CD4-positive, alpha-beta T cell treated with Interleukin-6 at 100 ng/mL for 8 hours (primary cell): ENCODE measurements around the gene SLC17A1.

Source experiments
- DNase-seq: peaks from one replicate; pipeline ENCODE4 v3.0.0-alpha.2; 2020; ENCODE audit warnings: mixed read lengths, low spot score

SLC17A1 gene

GRCh38 chr6:25832670-25833069 is 818 bp upstream of the SLC17A1 start:
- no peak for DNase-seq

GRCh38 chr6:25832307-25832662 is 433 bp upstream of the SLC17A1 start:
- no peak for DNase-seq

GRCh38 chr6:25830458-25830857 is 1.4 kb downstream of the SLC17A1 start:
- DNase-seq = no peak

GRCh38 chr6:25829375-25829774 is 2.5 kb downstream of the SLC17A1 start:
- no peak for DNase-seq

GRCh38 chr6:25821341-25821740 is 10.5 kb downstream of the SLC17A1 start:
- no peak for DNase-seq

- no peak for DNase-seq
Measured at GRCh38 chr6:25816252-25816651, 15.6 kb downstream of the SLC17A1 start.

- no peak for DNase-seq
Measured at GRCh38 chr6:25815194-25815593, 16.7 kb downstream of the SLC17A1 start.

- no peak for DNase-seq
Measured at GRCh38 chr6:25804804-25805203, 27.0 kb downstream of the SLC17A1 start.

DNA sequence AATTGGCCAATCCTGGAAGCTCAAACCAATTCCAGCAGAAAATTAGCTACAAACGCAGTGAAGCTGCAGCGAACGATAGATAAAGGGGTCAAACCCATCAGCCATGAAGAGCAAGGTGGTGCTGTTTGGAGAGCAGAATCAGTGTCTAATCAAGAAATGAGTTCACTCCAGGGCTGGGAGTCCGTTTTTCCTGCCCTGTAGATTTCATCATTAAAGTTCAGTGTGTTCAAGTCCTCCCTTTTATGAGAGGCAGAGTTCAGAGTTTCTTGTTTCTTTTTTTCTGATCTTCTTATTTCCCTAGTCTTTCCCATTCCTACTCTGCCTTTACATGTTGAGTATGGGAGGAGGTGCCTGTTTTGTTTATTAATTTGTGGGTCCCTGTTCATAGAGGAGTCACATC is 30.4 kb downstream of the SLC17A1 start:
- no peak for DNase-seq

- DNase-seq = no peak
Measured at GRCh38 chr6:25794784-25795183, 37.1 kb downstream of the SLC17A1 start.

DNA sequence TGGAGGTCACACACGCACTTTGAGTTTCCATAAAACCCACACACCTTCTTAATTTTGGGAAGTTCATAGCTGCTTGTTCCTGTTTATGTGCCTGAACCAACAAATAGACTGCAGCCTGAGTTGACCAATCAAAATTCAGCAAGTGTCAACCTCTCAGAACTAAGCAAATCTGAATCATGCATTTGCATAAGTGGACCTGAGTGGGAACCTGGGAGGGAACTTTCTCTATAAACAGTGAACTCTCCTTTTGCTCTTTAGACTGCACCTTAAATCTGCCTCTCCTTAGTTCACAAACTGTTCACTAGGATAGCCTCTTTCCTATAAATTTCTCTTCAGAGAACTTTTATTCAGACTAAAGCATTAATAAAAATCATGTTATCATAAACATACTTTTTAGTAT is 37.9 kb downstream of the SLC17A1 start:
- no peak for DNase-seq

DNA sequence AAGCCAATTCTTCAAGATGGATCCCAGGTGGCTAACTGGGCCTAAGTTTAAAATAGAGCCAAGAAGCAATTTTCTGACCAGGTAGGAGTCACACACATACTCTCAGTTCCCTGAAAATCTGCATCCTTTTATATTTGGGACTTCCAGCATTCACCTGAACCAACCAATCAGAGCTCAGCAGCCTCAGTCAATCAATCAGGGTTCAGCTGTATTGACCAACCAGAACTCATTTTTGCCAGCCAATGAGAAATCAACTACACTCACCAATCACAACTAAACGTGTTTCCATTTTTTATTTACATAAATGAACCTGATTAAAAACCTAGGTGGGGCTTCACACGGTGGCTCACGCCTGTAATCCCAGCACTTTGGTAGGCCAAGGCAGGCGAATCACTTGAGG is 39.8 kb downstream of the SLC17A1 start:
- no peak for DNase-seq

DNA sequence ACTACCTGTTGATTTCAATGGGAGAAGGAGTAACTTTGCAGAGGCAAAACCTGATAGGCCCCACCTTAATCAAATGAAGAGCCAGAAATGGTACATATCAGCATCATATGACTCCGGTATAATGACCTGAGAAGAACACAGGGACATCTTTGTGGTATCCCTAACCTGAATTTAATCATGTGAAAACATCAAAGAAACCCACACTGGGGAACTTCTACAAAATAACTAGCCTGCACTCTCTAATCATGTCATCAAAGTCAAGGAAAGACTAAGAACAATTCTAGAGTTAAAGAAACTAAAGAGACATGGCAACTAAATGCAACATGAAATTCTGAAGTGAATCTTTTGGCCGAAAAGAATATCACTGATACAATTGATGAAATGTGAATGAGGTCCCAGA is 42.4 kb downstream of the SLC17A1 start:
- DNase-seq = no peak

GRCh38 chr6:25788305-25788922 is 43.4 kb downstream of the SLC17A1 start:
- peak; percentile 25 for DNase-seq

GRCh38 chr6:25787428-25787827 is 44.4 kb downstream of the SLC17A1 start:
- no peak for DNase-seq

GRCh38 chr6:25781134-25781533 is 50.7 kb downstream of the SLC17A1 start:
- no peak for DNase-seq

DNA sequence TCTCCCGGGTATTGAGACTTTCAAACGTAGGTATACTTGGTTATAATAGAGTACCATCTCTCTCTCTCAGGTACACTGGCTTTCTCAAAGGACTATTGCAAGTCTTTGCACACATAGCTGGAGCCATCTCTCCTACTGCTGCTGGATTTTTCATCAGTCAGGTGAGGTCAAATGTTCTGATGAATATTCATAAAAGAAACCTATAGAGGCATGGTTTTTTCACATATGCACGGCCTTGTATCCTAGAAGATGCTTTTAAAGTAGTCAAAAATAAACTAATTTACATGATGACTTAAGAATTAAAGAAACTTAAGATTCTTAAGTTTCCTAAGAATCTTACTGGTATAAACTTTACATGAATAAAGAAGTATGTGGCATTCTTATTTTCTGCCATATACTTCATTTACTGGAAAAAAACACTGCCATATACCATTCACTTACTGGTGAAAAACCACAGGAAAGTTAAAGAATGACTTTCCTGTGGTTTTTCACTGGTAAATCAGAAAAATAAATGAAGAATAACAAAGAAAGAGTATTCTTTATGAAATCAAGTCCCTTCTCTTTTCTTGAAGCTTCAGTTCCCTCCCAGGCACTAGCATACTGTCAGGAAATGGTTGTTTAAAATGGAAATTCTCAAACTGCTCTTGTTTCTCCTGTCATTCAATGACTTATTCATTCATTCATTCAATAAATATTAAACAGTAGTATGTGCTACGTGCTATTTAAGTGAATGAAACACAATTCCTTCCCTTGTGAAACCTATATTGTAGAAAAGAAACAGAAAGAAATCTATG is 53.8 kb downstream of the SLC17A1 start:
- DNase-seq = no peak

- no peak for DNase-seq
Measured at GRCh38 chr6:25777031-25777430, 54.8 kb downstream of the SLC17A1 start.

GRCh38 chr6:25774120-25774715 is 57.6 kb downstream of the SLC17A1 start:
- DNase-seq = no peak

DNA sequence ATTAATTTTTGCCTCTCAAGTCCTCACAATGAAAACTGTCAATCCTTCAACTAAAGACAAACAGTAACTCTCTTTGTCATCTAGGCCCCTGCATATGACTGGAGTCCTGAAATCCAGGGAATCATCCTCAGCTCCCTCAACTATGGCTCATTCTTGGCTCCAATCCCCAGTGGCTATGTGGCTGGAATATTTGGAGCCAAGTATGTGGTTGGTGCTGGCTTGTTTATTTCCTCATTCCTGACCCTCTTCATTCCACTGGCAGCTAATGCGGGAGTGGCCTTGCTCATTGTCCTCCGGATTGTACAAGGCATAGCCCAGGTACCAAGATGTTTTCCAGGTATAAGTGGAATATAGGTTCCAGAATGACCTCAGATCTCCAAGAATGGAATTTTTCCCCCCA is 61.9 kb downstream of the SLC17A1 start:
- DNase-seq = no peak

DNA sequence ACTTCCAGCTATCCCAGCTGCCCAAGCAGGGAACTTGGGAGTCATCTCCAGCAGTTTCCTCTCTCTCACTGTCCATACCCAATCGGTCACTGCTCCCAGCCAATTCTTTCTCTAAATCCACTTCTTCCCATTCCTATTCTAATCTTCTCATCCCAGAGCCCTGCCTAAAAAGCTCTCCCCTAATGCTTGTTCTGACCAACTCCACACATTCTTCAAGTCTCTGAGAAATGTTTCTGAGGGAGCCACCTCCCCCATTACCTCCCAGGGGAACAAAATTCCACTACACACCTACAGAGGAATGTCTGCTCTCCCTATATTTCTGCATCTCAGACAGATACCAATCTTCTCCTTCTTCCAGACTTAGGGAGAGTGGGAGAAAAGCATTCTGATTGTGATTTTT is 63.3 kb downstream of the SLC17A1 start:
- DNase-seq = no peak

GRCh38 chr6:25764611-25765010 is 67.2 kb downstream of the SLC17A1 start:
- DNase-seq = no peak

- no peak for DNase-seq
Measured at GRCh38 chr6:25757936-25758642, 73.8 kb downstream of the SLC17A1 start.
